Measurements from ENCODE around the gene PLAAT4.

DNA sequence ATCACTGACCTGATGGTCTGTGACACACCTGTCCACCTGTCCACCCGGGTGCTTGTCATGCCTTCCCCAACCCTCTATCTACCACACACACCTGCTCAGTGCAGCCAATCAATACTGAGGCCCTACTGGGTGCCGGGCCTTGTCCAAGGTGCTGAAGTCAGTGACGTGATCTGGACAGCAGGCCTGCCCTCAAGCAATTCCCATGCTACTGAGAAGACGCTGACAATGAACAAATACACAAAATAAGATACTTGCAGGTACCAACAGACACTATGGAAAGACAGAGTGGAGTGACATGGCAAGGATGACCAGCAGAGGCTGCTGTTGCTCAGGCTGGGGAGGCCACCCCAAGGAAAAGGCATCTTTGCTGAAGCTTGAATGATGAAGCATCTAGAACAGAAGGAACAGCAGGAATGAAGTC, 56.4 kb downstream of the PLAAT4 start:
- TF ChIP-seq, protein P1, sequence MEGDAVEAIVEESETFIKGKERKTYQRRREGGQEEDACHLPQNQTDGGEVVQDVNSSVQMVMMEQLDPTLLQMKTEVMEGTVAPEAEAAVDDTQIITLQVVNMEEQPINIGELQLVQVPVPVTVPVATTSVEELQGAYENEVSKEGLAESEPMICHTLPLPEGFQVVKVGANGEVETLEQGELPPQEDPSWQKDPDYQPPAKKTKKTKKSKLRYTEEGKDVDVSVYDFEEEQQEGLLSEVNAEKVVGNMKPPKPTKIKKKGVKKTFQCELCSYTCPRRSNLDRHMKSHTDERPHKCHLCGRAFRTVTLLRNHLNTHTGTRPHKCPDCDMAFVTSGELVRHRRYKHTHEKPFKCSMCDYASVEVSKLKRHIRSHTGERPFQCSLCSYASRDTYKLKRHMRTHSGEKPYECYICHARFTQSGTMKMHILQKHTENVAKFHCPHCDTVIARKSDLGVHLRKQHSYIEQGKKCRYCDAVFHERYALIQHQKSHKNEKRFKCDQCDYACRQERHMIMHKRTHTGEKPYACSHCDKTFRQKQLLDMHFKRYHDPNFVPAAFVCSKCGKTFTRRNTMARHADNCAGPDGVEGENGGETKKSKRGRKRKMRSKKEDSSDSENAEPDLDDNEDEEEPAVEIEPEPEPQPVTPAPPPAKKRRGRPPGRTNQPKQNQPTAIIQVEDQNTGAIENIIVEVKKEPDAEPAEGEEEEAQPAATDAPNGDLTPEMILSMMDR (conservative IDR thresholded peaks at IDR 0.05), result no peak; the same call in 1 of the 2 replicates
- TF ChIP-seq ZFX (IDR thresholded peaks at IDR 0.05), result no peak

Measured in C4-2B (cell line).